Cardiac fibroblast (primary cell): ENCODE results near the gene CCNL2.
"Not testable (repeated sequence)": the region's sequence is repeated elsewhere in the genome, so short reads cannot be mapped to it uniquely, and the experiment has no call there.

Experiments used
- DNase-seq, 2 donors: peaks; one replicate each; pipeline versions ENCODE4 v3.0.0 to v3.0.0-alpha.2; 2010; ENCODE audit warnings: low read depth in 2 of 2
- H3K4me3 ChIP-seq, 2 donors: replicated peaks in 1 of 2; 1 replicate in 1 of 2; 2 replicates in 1 of 2; pipeline ENCODE4 v1.5.1; 2011; ENCODE audit warnings: low read depth in 2 of 2, low read length in 2 of 2, mild to moderate bottlenecking in 2 of 2, moderate library complexity in 1 of 2
- CTCF ChIP-seq: IDR thresholded peaks from one replicate; pipeline ENCODE4 v1.5.1; 2011; ENCODE audit warnings: low read depth, mild to moderate bottlenecking, low read length, inconsistent platforms

The CCNL2 gene

GRCh38 chr1:1421907-1422464 is 22.9 kb upstream of the CCNL2 start:
- DNase-seq: no peak
- no peak overlapping the region for H3K4me3 ChIP-seq
- TF ChIP-seq CTCF: no peak

DNA sequence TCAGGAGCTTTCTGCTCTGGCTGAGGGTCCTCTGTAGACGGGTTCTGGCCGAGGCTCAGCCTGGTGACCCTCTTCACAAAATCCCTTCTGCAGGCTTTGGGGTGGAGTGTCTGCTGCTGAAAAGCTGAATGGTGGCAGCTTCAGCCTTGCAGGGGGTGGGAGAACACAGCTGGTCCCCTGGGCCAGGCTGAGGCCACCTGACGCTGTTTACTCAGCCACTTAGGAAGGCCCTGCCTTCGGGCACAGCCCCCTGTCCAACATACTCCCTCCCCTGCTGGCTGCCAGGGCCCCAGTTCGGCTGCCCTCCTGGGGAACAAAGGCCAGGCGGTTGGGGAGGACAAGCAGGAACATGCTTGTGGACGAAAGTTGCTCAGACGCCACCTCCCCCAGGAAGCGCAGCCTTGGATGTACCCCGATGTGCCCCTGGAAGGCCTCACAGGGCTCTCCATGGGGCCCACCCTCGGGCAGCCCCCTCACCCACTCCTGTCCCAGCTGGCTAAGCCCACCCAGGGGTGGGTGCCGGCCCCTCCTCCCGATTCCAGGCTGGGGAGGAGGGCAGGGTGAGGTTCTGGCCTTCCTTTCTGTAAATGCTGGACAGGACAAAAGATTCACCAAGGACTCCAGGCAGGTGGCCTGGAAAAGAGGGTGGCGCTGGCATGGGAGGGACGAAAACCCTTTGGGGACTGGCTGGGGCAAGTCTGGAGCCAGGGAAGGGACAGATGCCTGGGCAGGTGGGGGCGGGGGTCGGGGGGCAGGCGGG is 22.2 kb upstream of the CCNL2 start, which contains the start of gene ANKRD65:
ANKRD65 (minus strand) TSS at position 130 of the 760 bp plus-strand sequence. CDS start 271 bp downstream, outside the sequence.
- DNase-seq: no peak
- no peak for TF ChIP-seq CTCF
- H3K4me3 ChIP-seq: no peak within 1 kb of the TSS

- TF ChIP-seq CTCF: no peak
- H3K4me3 ChIP-seq: no peak overlapping the region
- DNase-seq: no peak
Observed at GRCh38 chr1:1420654-1421141, 21.6 kb upstream of the CCNL2 start.

DNA sequence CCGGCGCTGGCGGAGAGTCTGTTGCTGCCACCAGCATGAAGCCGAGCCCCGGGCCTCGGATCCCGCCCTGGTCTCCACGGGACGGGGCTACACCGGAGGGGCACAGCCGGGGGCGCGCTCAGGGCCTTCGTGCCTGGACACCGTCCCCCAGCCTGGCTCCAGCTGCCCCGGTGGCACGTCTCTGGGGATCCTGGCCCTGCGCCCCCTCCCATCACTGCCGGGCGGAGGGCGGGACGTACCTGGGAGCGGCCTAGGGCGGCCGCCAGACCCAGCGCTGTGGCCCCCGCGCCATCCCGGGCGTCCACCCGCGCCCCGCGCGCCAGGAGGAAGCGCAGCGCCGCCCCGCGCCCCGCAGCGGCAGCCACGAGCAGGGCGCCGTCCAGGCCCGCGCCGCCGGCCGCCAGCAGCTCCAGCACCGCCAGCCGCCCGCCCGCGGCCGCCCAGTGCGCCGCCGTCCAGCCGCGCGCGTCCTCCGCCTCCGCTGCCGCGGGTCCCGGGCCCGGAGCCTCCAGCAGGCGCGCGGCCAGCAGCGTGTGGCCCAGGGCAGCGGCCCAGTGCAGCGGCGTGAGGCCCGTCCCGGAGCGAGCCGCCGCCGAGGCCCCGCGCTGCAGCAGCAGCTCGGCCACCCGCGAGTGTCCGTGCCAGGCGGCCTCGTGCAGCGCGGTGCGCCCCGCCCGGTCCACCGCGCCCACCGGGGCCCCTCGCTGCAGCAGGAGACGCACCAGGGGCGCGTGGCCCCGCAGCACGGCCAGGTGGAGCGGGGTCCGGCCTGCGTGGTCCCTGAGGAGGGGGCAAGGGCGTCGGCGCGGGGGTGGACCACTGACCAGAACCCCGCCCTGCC is 20.9 kb upstream of the CCNL2 start:
- H3K4me3 ChIP-seq: no peak overlapping the region
- no peak for DNase-seq

GRCh38 chr1:1419363-1419812 is 20.3 kb upstream of the CCNL2 start:
- H3K4me3 ChIP-seq: no peak overlapping the region
- TF ChIP-seq CTCF: no peak
- DNase-seq: no peak

More for the DNA sequence above, 20.9 kb upstream of the CCNL2 start:
- no peak for TF ChIP-seq CTCF

GRCh38 chr1:1418464-1419362 is 19.6 kb upstream of the CCNL2 start:
- H3K4me3 ChIP-seq: no peak overlapping the region
- TF ChIP-seq CTCF: no peak
- no peak for DNase-seq

- DNase-seq, H3K4me3 ChIP-seq: not testable (repeated sequence)
Observed at GRCh38 chr1:1417825-1418463, 18.8 kb upstream of the CCNL2 start.

GRCh38 chr1:1417396-1417795 is 18.3 kb upstream of the CCNL2 start:
- not testable (repeated sequence) for DNase-seq, H3K4me3 ChIP-seq
